GM21526 (cell line): ENCODE measurements around the gene RENBP.

ENCODE experiments used
- ATAC-seq: cut with Tn5 transposase; IDR thresholded peaks from one replicate; pipeline ENCODE4 v1.9.1; 2021; ENCODE audit warnings: moderate library complexity; ENCODE audit not compliant: unreplicated experiment, low FRiP score

RENBP gene

DNA sequence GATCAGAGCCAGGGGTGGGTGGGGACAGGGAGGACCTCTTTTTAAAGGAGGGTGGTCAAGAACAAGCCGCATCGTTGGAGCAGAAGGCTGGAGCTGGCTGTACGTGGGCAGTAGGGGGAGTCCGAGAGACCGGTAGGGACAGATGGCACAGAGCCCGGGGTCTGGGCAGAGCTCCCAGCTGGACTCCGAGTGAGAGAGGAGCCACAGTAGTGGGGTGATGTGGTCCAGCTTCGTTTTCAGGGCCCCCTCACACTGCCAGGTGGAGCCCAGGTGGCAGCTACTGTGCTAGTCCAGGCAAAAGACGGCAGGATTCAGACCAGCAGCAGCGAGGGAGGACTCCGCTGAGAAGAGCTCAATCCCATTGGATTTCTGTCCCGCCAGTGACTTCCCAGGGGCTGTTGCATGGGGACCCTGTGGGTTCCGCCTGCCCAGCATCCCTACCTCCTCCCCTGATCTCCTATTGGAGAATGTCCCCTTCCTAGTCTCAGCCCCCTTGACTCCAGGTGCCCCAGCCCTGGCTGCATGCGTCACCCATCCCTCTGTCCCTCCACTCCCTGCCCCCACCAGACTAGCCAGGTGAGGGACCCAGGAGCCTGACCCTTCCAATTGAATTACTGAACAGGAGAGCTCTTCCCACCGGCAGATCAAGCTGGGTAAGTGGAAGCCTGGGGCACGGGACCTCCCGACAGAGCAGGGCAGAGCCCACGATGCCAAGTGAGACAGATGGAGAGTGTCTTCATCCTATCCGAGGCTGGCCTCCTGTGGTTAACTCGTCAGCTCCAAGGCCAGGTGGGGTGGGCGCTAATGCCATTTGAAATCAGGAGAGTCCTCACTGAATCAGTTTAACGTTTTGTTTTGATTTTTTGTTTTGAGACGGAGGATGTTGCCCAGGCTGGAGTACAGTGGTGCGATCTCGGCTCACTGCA is 21.2 kb downstream of the RENBP start:
- ATAC-seq: no peak

DNA sequence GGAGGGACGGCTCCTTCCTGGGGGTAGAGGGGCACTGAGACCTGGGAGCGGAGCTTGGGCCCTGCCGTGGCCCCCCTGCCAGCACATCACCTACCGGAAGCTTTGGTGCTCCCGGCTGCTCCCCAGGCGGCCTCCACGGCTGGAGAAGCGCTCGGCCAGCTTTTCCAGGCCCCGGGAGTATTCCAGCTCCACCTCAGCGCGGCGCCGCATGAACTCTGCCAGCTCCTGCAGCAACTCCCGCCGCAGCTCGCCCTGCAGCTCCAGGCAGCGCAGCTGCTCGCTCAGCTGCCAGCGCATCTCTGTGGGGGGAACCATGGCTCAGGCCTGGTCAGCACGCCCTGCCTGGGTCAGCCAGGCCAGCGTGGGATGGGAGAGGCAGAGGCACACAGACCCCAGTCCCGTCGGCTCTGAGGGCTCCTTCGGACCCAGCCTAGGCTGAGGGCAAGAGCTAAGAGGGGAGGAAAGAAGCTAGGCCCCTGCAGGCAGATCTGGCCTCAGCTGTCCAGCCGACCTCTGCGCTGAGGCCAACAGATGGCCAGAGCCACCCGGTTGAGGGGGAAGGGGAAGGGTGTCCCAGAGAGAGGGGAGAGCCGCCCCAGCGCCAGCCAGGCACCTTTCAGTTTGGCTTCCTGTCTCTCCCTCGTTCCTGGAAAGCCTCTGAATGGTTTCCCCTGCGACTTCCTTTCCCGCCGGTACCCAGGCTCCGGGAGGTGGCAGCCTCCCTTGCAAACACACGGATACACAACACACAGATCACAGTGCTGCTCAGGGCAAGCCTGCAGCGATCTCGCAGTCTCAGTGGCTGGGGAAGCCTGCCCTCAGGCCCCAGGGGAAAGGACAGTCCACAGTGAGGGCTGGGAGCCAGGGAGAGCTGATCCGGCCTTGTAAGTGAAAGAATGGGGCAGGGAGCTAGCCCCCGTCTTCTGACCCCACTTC is 22.7 kb downstream of the RENBP start:
- no peak for ATAC-seq

DNA sequence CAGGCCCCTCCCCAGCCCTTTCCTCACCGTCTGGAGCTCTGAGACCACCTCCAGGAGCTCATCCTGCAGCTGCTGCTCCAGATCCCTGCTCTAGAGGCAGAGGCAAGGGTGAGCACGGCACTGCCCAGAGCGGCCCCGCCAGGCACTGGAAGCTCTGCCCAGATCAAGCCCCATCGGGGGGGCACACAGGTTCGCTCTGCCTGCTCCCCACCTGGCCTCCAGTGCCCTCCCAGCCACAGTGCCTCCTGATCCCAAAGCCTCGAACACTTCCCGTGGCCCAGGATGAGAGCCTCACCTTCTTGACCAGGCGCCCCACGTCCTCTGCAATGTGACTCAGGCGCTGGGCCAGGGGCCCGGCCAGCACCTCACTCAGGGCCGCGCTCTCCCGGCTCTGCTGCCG is 23.4 kb downstream of the RENBP start:
- ATAC-seq: no peak

DNA sequence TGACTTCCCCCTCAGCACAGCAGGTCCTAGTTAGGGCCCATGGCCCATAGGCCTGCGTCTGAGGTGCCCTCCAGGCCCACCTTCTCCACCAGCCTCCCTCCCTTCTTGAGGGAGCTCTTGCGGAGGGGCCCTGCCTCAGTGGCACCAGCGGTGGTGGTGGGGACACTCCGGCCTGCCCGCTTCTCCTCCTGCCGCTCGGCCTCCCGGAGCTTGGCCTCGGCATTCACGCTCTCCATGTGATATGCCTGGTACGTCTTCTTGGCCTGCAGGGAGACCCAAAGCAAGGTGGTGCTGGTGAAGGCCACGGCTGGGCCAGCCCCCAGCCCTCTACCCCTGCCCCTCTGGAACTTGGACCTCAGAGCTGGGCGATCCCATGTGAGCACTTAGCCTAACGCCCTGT is 23.9 kb downstream of the RENBP start:
- no peak for ATAC-seq

DNA sequence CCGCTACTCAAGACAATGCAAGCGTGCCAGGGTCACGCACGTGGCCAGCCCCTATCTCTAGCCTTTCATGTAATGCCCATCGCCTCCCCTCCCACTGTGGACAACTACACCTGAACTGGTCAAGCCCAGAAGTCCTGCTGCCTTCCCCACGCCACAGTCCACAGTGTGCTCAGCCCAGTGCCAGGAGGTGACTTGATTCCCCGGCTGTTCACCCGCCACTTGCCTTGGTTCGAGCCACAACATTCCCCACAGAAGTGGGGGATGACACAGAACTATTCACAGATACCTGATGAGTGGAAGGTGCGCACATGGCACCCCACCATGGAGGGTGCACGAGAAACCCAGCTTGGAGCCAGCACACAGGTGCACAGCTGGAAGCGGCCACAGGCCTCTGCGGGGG is 25.2 kb downstream of the RENBP start:
- no peak for ATAC-seq

DNA sequence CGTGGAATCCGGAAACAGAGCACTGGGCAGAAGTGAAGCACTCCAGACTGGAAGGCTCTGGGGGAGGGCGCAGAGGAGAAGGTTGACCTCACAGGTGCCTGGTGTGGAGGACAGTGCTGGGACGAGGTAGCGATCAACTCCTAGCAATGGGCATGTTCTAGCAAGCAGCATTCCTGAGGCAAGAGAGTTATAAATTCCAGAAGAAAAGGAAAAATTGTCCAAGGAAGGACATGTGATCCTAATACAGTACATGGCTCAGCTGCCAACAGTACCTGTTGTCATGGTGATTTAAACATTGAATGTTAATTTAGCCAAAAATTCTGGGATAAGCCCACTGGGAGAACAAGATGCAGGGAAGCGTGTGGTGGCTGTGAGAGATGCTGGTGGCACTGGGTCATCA is 26.6 kb downstream of the RENBP start:
- no peak for ATAC-seq

DNA sequence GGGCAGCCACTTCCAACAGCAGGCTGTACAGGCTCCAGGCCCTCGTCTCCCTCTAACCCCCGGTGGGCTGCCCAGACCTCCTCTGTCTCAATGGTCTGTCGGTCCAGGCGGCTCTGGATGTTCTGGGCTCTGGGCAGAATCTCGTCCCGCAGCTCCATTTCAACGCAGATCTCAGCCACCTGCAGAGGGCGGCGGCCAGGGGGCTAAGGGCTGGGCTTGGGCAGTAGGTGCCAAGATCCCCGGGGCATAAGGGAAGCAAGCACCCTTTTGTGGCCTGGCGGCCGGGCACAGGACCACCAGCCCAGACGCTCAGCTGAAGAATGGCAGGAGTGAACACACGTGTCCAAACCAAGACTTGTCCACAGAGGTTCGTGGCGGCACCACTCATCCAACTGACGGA is 30.7 kb downstream of the RENBP start:
- ATAC-seq: no peak

DNA sequence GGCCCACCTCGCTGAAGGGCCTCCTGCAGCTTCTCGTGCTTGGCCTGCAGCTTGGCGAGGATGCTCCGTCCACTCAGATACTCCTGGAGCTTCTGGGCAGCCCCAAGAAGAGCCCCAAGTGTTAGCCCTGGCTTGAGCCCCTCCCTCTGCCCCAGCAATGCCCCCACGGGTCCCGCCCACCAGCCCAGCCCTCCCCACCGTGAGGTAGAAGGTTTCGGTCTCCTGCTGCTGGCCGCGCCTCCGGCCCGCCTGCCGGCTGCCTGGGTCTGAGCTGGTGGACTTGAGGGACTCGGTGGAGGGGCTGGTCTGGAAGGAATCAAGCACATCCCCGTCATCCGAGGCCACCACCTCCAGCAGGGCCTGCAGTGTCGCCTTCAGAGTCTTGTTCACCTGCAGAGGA is 31.2 kb downstream of the RENBP start:
- no peak for ATAC-seq

DNA sequence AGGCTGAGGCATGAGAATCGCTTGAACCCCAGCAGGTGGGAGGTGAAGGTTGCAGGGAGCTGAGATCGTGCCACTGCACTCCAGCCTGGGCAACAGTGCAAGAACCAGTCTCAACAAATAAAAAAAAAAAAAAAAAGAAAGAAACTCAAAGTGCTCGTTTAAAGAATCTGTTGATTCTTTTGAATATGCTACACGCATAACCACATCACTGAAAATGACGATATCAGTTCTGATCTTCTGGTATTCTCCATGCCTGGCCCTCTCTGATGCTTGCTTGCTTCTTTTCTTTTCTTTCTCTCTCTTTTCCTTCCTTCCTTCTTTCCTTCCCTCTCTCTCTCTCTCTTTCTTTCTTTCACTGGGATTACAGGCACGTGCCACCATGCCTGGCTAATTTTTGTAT is 32.6 kb downstream of the RENBP start:
- no peak for ATAC-seq

DNA sequence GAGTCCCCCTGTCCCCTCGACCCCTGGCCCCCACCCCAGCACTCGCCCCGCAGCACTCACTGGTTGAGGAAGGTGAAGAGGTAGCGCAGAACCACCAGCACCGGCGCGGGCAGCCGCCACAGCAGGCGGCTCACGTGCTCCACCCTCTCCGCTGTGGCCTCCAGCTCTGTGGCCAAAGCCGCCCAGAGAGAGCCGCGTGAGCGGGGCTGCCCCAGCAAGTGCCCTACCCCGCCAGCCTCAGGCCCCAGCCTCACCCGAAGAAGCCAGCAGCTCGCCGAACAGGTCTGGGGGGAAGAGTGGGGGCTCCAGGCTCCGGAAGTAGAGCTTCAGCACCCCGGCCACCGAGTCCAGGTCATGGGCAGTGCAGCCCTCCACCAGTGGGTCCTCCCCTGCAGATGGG is 34.0 kb downstream of the RENBP start:
- no peak for ATAC-seq

DNA sequence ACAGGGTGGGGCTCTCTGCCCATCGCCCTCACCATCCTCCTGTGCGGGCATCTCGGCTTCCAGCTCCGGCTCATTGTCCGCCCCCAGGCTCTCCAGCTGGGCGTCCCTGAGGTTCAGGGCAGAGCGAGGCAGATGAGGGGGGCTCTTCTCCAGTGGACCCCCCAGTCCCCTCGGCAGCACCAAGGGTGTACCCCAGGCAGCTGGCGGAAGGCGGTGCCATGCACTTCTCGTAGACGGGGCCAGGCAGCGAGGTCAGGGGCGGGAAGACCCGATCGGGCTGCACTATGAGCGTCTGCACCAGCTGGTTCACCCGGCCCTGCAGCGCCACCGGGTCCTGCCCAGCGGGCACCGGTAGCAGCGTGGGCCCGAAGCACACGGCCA is 34.5 kb downstream of the RENBP start:
- no peak for ATAC-seq

DNA sequence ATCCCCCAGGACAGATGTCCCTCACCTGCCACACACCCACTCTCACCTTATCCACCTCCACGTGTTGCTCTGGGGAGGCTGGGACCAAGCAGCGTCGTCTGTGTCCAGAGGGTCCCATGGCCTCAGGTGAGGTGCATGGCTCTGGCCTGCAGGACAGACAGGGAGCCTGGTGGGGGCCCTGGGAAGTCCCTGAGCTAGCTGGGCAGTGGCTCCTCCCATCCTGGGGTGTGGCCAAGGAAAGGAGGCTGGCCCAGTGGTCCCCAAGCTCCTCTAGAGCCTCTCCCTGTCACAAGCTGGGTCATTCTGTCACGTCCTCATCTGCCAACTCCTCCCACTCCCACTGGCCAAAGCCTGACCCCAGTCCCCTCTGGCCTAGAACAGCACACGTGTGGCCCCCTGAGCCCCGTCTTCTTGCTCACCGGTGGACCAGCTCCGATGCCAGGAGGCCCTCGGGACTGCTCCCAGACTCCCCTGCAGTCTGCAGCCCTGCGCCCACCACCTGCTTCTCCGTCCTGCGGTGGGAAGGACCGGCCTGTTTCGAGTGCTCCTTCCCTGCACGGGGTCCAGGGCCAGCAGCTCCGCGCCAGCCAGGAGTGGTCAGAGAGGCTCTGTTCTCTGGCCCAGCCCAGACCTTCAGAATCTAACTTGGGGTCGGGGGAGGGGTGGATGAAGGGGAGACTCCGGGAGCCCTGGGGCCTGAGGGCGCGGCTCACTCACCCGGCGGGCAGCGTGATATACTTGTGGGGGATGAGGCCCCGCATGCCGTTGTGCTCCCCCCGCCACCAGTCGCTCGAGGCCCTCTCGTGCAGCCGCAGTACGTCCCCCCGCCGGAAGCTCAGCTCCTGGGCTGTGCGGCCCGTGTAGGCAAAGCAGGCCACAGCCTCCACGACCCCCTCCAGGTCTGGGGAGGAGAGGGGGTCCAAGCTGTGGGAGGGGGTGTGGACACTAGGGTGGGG is 35.1 kb downstream of the RENBP start:
- ATAC-seq: no peak

DNA sequence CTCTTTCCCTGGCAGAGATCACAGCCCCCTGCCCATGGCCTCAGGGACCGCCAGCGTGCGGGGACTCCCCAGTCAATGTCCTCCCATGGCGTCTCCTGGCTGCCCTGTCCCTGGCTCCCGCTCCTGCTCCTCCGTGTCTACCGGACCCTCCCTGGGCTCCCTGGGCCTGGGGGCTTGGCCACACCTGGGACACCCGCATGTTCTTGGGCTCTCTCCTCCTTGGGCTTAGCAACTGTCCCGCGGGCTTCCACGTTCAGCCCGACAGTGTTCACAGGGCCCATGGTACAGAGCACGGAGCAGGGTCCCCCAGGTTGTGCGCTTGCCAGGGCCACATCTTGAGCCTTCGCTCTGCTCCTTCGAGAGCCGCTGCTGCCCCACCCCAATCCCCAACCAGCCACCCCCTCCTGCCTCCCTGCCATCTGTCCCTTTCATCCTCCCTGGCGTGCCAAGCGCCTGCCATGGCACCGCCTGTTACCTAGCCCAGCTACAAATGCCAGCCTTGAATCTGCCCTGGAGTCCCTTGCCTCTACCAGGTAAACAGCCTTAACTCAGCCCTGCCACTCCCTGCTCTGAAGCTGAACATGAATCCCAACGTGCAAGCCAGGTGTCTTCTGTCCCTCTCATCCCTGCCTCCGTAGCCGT is 36.1 kb downstream of the RENBP start:
- ATAC-seq: no peak

DNA sequence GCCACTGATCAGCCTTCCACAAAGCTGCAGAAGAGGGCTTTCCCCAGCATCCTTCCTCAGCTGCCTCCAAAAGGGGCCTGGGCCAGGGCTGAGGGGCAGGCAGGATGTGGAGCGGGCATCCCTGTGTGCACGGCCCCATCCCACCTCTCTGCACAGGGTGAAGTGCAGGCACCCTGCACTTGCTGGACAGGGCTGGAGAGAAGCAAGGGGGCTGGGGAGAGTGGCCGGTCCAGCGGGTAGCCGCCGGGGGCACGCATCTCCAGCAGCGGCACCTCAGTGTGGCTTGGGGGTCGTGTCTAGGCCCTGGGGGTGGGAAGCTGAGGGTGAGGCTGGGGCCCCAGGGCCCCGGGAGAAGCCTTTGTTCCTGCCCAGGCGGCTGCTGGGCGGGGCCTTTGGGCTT is 37.0 kb downstream of the RENBP start:
- no peak for ATAC-seq

DNA sequence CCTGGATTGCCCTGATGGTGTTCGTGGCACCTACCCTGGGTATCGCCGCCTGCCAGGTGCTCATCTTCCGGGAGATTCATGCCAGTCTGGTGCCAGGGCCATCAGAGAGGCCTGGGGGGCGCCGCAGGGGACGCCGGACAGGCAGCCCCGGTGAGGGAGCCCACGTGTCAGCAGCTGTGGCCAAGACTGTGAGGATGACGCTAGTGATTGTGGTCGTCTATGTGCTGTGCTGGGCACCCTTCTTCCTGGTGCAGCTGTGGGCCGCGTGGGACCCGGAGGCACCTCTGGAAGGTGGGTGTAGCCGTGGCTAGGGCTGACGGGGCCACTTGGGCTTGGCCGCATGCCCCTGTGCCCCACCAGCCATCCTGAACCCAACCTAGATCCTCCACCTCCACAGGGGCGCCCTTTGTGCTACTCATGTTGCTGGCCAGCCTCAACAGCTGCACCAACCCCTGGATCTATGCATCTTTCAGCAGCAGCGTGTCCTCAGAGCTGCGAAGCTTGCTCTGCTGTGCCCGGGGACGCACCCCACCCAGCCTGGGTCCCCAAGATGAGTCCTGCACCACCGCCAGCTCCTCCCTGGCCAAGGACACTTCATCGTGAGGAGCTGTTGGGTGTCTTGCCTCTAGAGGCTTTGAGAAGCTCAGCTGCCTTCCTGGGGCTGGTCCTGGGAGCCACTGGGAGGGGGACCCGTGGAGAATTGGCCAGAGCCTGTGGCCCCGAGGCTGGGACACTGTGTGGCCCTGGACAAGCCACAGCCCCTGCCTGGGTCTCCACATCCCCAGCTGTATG is 38.1 kb downstream of the RENBP start:
- ATAC-seq: no peak

DNA sequence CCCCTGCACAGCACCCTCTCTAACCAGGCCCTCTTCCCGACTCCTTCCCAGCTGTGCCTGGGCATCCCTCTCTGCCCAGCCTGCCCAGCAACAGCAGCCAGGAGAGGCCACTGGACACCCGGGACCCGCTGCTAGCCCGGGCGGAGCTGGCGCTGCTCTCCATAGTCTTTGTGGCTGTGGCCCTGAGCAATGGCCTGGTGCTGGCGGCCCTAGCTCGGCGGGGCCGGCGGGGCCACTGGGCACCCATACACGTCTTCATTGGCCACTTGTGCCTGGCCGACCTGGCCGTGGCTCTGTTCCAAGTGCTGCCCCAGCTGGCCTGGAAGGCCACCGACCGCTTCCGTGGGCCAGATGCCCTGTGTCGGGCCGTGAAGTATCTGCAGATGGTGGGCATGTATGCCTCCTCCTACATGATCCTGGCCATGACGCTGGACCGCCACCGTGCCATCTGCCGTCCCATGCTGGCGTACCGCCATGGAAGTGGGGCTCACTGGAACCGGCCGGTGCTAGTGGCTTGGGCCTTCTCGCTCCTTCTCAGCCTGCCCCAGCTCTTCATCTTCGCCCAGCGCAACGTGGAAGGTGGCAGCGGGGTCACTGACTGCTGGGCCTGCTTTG is 38.9 kb downstream of the RENBP start:
- no peak for ATAC-seq

DNA sequence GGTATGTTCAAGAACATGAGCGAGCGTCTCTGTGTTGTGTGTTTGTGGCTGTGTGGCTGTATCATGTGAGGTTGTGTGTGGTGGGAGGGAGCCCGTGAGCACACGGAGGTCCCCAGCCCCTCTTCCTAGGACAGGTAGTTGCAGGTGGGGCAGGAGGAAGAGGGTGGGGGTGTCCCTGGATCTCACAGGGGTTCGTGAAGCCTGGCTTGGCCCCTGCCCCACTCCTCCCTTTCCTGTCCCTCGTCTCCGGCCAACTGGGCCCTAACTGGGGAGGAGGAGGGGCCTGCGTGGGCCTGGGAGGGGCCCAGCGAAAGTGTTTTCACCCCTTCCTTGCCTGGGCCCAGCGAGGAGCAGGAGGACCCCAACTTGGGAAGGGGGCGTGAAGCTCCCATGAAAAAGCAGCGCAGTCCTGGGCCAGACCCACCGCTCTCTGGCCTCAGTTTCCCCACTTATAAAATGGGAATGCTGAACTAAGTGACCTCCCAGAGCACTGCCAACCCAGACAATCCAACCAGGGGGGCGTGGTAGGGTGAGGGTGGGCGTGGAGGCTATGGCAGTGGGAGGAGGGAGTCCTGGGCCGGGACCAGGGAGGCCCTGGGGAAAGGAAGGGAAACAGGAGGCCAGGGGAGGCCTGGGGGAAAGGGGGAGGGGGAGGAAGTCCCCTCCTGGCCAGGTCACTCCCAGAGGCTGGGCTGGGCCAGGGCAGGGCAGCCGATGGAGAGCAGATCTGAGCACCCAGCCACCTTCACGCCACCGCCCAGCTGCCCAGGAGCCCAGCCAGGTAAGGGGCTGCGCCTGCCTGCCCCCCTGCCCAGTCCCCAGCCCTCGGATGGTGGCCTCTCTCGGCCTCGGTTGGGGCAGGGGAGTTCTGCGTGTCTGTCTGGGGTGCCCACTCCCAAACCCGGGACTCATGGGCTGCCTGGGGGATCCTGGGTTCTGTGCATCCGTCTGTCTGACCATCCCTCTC is 40.2 kb downstream of the RENBP start, which contains the start of gene AVPR2:
Gene AVPR2 (plus strand): TSS at position 683 of the 967 bp plus-strand sequence. CDS start 473 bp downstream, outside the sequence.
- ATAC-seq: no peak
